ENCODE measurements around the gene LBX1.
"Not testable (repeated sequence)": the region's sequence is repeated elsewhere in the genome, so short reads cannot be mapped to it uniquely, and the experiment has no call there.

Gene LBX1

DNA sequence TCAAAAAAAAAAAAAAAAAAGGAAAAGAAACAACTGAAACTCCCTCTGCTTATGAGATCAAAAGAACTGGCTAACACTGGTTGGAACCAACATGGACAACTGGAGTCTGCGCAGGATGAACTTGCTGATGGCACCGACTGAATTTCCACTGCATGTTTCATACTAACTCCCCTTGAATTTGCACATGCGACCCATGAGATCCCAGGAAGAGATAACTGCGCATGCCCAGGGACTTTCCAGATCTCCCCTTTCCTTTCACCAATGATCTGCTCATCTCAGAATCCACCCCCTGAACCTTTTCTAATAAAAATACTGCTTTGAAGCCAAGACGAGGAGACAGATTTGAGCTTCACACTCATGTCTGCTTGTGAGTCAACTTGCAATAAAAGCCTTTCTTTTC, 20.7 kb downstream of the LBX1 start:
- no peak for DNase-seq (ENCODE audit: low read depth in 2 of 2)

- no peak for DNase-seq (ENCODE audit: low read depth in 2 of 2)
Measured at GRCh38 chr10:101207026-101207425, 22.2 kb downstream of the LBX1 start.

- DNase-seq (ENCODE audit: low read depth in 2 of 2): not testable (repeated sequence)
Measured at GRCh38 chr10:101202667-101203066, 26.6 kb downstream of the LBX1 start.

GRCh38 chr10:101198326-101198977, 30.8 kb downstream of the LBX1 start:
- DNase-seq (ENCODE audit: low read depth in 2 of 2): not testable (repeated sequence)

DNA sequence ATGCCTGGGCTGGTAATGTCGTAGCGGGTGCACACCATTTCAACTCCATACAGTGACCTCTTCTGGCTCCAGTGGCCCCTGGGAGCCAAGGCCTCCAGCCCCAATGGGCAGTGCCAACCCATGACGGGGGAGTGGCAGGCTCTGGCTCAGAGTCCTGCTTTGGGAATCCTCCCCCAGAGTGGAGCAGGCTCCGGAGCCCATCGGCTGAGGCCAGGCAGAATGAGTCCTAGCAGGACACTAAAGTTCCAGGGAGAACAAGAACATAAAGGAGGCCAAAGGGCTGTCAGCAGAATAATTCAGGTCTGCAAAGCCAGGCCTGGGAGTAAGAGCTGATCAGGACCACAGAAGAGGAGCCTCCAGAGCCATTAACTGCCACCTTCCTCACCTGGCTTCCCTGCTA, 33.3 kb downstream of the LBX1 start:
- no peak for DNase-seq (ENCODE audit: low read depth in 2 of 2)

- DNase-seq (ENCODE audit: low read depth in 2 of 2): no peak
Measured at GRCh38 chr10:101189461-101190401, 39.5 kb downstream of the LBX1 start.

GRCh38 chr10:101188942-101189341, 40.3 kb downstream of the LBX1 start:
- no peak for DNase-seq (ENCODE audit: low read depth in 2 of 2)

GRCh38 chr10:101183458-101184183, 45.6 kb downstream of the LBX1 start:
- no peak for DNase-seq (ENCODE audit: low read depth in 2 of 2)

GRCh38 chr10:101182936-101183335, 46.3 kb downstream of the LBX1 start:
- no peak for DNase-seq (ENCODE audit: low read depth in 2 of 2)

All from stimulated activated CD4-positive, alpha-beta T cell treated with anti-CD3 and anti-CD28 coated beads, Interleukin-4, amount 100 ng/mL, for 48 hours (primary cell).